A549 treated with AZD9567 at 1 μM for 4 hours (cell line): ENCODE data around the gene STX16. TPM values are rescaled to one million over a fixed set of nuclear protein-coding genes. Genes with fewer than 3 reads are reported as not detected.

Source experiments
- total RNA-seq: library from RNA; stranded (reverse); fragments of 200-300 nt; extraction: Qiagen RNA extraction; gene quantifications from 5 replicates; pipeline ENCODE4 v1.2.3, GENCODE V29; 2022; ENCODE audit not compliant: insufficient read depth

The STX16 gene
- total RNA-seq, result 30.6 to 40.7 TPM (median 34.2 TPM) in 5 replicates

GRCh38 chr20:58650776-58651558, at the start of gene STX16:
Gene STX16, plus strand, starts transcription at chr20:58651283. Its CDS starts 724 bp downstream, at chr20:58652007.

GRCh38 chr20:58692579-58693225, 41.6 kb downstream of the STX16 start, which contains the start of gene NPEPL1:
Gene NPEPL1, plus strand, starts transcription at chr20:58692800. Its CDS starts 101 bp downstream, at chr20:58692901.

Other genes starting within 250 kb of the STX16 start
- 0.05 to 0.16 TPM (median 0.07 TPM) in 4 of 5 replicates, not detected in the other for gene APCDD1L, start 135.9 kb upstream of the STX16 start, total RNA-seq
- 21.2 to 37.4 TPM (median 33.9 TPM) in 5 replicates for gene NPEPL1, start 41.5 kb downstream of the STX16 start, total RNA-seq
- gene GNAS-AS1, start 199.6 kb downstream of the STX16 start, total RNA-seq, result not detected in 5 replicates
- 674 to 802 TPM (median 697 TPM) in 5 replicates for gene GNAS, start 201.4 kb downstream of the STX16 start, total RNA-seq